ENCODE measurements around the gene HRG. TPM values are rescaled to one million over a fixed set of nuclear protein-coding genes. Genes with fewer than 3 reads are reported as not detected.
"Not testable (repeated sequence)": the region's sequence is repeated elsewhere in the genome, so short reads cannot be mapped to it uniquely, and the experiment has no call there.

HRG gene
- total and polyA plus RNA-seq, 2 of the 4 experiments (the other 2 are of a cell fraction): not detected

- H4K5ac ChIP-seq (ENCODE audit: low read depth, low read length): no peak overlapping the region
- H3K14ac ChIP-seq (replicated peaks; ENCODE audit: low read depth, low read length): no peak overlapping the region
- H2AFZ ChIP-seq (replicated peaks; ENCODE audit: low read length, poor library complexity): no peak overlapping the region
- H4K20me1 ChIP-seq (ENCODE audit: insufficient read depth, low read length): no peaks in the 10 kb centered on the region
- dilution Hi-C loops (cut with HindIII; ENCODE audit: low sequenced_read_pairs, unreplicated experiment) (no loop called here), intact Hi-C loops (cut with micrococcal nuclease) (no loop called here), in situ Hi-C loops (cut with MboI; ENCODE audit: low sequenced_read_pairs) (no loop called here)
- H3K36me3 ChIP-seq (ENCODE audit: control insufficient read depth, insufficient read depth, low read length): no peaks in the 10 kb centered on the region
- no peak for TF ChIP-seq SMC3 (IDR thresholded peaks at IDR 0.05; ENCODE audit: low read depth, low read length)
- TF ChIP-seq CEBPB (IDR thresholded peaks at IDR 0.05; ENCODE audit: low read depth, low read length): peak; percentile 76
- no peak overlapping the region for H3K4ac ChIP-seq (ENCODE audit: low read depth, low read length)
- H3K27me3 ChIP-seq (ENCODE audit: control insufficient read depth, insufficient read depth, low read length): peaks cover 8% of the 10 kb centered on the region
- no peaks in the 10 kb centered on the region for H3K4me1 ChIP-seq (ENCODE audit: control insufficient read depth, insufficient read depth, low read length)
- no peak overlapping the region for H3K4me3 ChIP-seq (ENCODE audit: insufficient read depth, low read depth, low read length)
- no peak overlapping the region for H4K91ac ChIP-seq (ENCODE audit: insufficient read depth, low read depth, low read length)
- H3K9me3 ChIP-seq (ENCODE audit: control insufficient read depth, insufficient read depth, low read length): no peaks in the 10 kb centered on the region
- no peak overlapping the region for H3K27ac ChIP-seq (ENCODE audit: insufficient read depth, low read length)
- no peaks in the 10 kb centered on the region for H3K79me1 ChIP-seq (ENCODE audit: low read depth in 1 of 2, low read length in 2 of 2)
- H3K9me1 ChIP-seq (ENCODE audit: insufficient read depth, low read length): no peaks in the 10 kb centered on the region
- DNase-seq: no peak
- ATAC-seq (ENCODE audit: low read depth): no peak
- no peak overlapping the region for H2AK9ac ChIP-seq (replicated peaks; ENCODE audit: low read depth, low read length, poor library complexity)
- H2BK20ac ChIP-seq (ENCODE audit: low read depth, low read length): no peak overlapping the region
- no peak overlapping the region for H2BK120ac ChIP-seq (ENCODE audit: low read depth, low read length)
- H2BK15ac ChIP-seq (ENCODE audit: low read depth, low read length): no peak overlapping the region
- no peak overlapping the region for H2AK5ac ChIP-seq (ENCODE audit: low read depth, low read length)
- H4K8ac ChIP-seq (ENCODE audit: low read depth in 2 of 2, low read length in 2 of 2): no peak overlapping the region
- BruUV-seq (replicated peaks): no TSS peak
- H3K23ac ChIP-seq (ENCODE audit: low read depth, low read length): no peak overlapping the region
- H3K9ac ChIP-seq (ENCODE audit: low read depth, low read length): no peak overlapping the region
- no peak overlapping the region for H3K4me2 ChIP-seq (ENCODE audit: low read depth, low read length)
- ChIA-PET POLR2A (ENCODE audit: unreplicated experiment) (no interaction called here), CTCF (interaction anchor here (1.2 kb wide), 1 partner anchor 16 kb away, joined by 4 read pairs; no protein-coding TSS in a partner anchor)
- no peak overlapping the region for H2BK5ac ChIP-seq (ENCODE audit: low read depth, low read length, poor library complexity, severe bottlenecking)
- H3K56ac ChIP-seq (ENCODE audit: extremely low read depth, insufficient read depth, low read length): no peak overlapping the region
- H3K18ac ChIP-seq (ENCODE audit: low read depth, low read length): no peak overlapping the region
Observed at GRCh38 chr3:186633481-186633880, 32.3 kb upstream of the HRG start.

DNA sequence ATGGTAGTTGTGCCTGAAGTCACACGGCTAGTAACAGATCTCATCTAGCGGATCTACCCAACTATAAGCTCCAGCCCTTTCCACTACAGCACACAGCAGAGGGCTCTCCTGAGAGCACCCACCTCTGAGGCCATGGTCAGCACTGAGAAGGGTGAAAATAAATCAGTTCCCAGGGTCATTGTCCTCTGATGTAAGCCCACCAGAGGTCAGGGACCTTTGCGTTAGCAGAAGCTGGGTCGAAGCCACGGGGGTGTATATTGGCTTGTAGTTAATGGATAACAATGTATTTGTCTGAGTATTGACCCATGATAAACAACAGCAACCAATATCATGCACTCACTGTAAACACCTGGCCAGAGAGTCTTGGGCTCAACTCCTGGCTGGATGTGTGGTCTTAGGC, 31.6 kb upstream of the HRG start:
- H3K56ac ChIP-seq (ENCODE audit: extremely low read depth, insufficient read depth, low read length); H3K4me2 ChIP-seq (ENCODE audit: low read depth, low read length); H4K8ac ChIP-seq (ENCODE audit: low read depth in 2 of 2, low read length in 2 of 2); H2AFZ ChIP-seq (replicated peaks; ENCODE audit: low read length, poor library complexity); POLR2A ChIA-PET (ENCODE audit: unreplicated experiment); H2BK15ac ChIP-seq (ENCODE audit: low read depth, low read length); H2BK20ac ChIP-seq (ENCODE audit: low read depth, low read length); H3K18ac ChIP-seq (ENCODE audit: low read depth, low read length); H3K4me3 ChIP-seq (ENCODE audit: insufficient read depth, low read depth, low read length); H3K4me1 ChIP-seq (ENCODE audit: control insufficient read depth, insufficient read depth, low read length); H4K20me1 ChIP-seq (ENCODE audit: insufficient read depth, low read length); in situ Hi-C loops (cut with MboI; ENCODE audit: low sequenced_read_pairs); dilution Hi-C loops (cut with HindIII; ENCODE audit: low sequenced_read_pairs, unreplicated experiment); BruUV-seq (replicated peaks); H3K36me3 ChIP-seq (ENCODE audit: control insufficient read depth, insufficient read depth, low read length); H2AK5ac ChIP-seq (ENCODE audit: low read depth, low read length); H3K9me1 ChIP-seq (ENCODE audit: insufficient read depth, low read length); H3K14ac ChIP-seq (replicated peaks; ENCODE audit: low read depth, low read length); H3K9ac ChIP-seq (ENCODE audit: low read depth, low read length); H3K23ac ChIP-seq (ENCODE audit: low read depth, low read length); DNase-seq; H2AK9ac ChIP-seq (replicated peaks; ENCODE audit: low read depth, low read length, poor library complexity); intact Hi-C loops (cut with micrococcal nuclease); H4K5ac ChIP-seq (ENCODE audit: low read depth, low read length); H3K9me3 ChIP-seq (ENCODE audit: control insufficient read depth, insufficient read depth, low read length); H3K79me1 ChIP-seq (ENCODE audit: low read depth in 1 of 2, low read length in 2 of 2); H2BK5ac ChIP-seq (ENCODE audit: low read depth, low read length, poor library complexity, severe bottlenecking); H3K27me3 ChIP-seq (ENCODE audit: control insufficient read depth, insufficient read depth, low read length); H3K4ac ChIP-seq (ENCODE audit: low read depth, low read length); H3K27ac ChIP-seq (ENCODE audit: insufficient read depth, low read length); H2BK120ac ChIP-seq (ENCODE audit: low read depth, low read length); H4K91ac ChIP-seq (ENCODE audit: insufficient read depth, low read depth, low read length); ATAC-seq (ENCODE audit: low read depth): not testable (repeated sequence)
- WGBS, 2 experiments (ENCODE audit: extremely low coverage in 2 of 2, insufficient read length in 1 of 2): no CpG with 5 or more reads among the region's 5 CpGs
- CTCF ChIA-PET: interaction anchor here (1.1 kb wide), 1 partner anchor 17 kb away, joined by 3 read pairs; no protein-coding TSS in a partner anchor
